Keratinocyte (primary cell): ENCODE measurements around the gene ZCCHC7.

Experiments
- EZH2 ChIP-seq: IDR thresholded peaks from one replicate; pipeline ENCODE4 v1.6.1; 2012; ENCODE audit warnings: inconsistent platforms, mild to moderate bottlenecking, low read length, moderate library complexity
- TF ChIP-seq, protein P1 (sequence below), 3 experiments: IDR thresholded peaks in 1 of 3; conservative IDR thresholded peaks in 1 of 3; optimal IDR thresholded peaks in 1 of 3; 2 replicates in 2 of 3; 3 replicates in 1 of 3; pipeline versions ENCODE3 to v1.5.1; 2011; ENCODE audit warnings: low read length in 3 of 3, mild to moderate bottlenecking in 3 of 3, moderate library complexity in 2 of 3, control low read depth in 1 of 3, inconsistent platforms in 1 of 3; ENCODE audit not compliant: insufficient read depth in 2 of 3; ENCODE audit errors: extremely low read depth in 1 of 3

DNA sequence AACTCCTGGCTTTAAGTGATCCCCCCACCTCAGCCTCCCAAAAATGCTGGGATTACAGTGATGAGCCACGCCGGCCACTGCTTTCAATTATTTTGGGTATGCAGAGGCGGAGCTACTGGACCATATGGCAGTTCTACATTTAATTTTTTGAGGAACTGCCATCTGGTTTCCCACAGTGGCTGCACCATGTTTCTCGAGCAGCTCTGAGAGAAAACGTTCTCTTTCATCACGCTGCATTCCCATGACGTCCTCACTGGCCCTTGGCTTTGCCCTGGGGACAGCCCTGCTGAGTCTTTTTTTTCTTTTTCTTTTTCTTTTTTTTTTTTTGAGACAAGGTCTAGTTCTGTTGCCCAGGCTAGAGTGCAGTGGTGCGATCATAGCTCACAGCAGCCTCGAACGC, 266.6 kb downstream of the ZCCHC7 start:
- TF ChIP-seq, protein P1, sequence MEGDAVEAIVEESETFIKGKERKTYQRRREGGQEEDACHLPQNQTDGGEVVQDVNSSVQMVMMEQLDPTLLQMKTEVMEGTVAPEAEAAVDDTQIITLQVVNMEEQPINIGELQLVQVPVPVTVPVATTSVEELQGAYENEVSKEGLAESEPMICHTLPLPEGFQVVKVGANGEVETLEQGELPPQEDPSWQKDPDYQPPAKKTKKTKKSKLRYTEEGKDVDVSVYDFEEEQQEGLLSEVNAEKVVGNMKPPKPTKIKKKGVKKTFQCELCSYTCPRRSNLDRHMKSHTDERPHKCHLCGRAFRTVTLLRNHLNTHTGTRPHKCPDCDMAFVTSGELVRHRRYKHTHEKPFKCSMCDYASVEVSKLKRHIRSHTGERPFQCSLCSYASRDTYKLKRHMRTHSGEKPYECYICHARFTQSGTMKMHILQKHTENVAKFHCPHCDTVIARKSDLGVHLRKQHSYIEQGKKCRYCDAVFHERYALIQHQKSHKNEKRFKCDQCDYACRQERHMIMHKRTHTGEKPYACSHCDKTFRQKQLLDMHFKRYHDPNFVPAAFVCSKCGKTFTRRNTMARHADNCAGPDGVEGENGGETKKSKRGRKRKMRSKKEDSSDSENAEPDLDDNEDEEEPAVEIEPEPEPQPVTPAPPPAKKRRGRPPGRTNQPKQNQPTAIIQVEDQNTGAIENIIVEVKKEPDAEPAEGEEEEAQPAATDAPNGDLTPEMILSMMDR (optimal IDR thresholded peaks at IDR 0.05 in 1 of 3, IDR thresholded peaks at IDR 0.05 in 1 of 3, conservative IDR thresholded peaks at IDR 0.05 in 1 of 3; ENCODE audit: extremely low read depth in 1 of 3, insufficient read depth in 2 of 3, low read length in 3 of 3): no peak
- TF ChIP-seq EZH2: no peak
